ENCODE data around the gene SPRTN. TPM values are rescaled to one million over a fixed set of nuclear protein-coding genes. Genes with fewer than 3 reads are reported as not detected.

Gene SPRTN
- total RNA-seq, result 10.6 and 17.1 TPM in 2 replicates

DNA sequence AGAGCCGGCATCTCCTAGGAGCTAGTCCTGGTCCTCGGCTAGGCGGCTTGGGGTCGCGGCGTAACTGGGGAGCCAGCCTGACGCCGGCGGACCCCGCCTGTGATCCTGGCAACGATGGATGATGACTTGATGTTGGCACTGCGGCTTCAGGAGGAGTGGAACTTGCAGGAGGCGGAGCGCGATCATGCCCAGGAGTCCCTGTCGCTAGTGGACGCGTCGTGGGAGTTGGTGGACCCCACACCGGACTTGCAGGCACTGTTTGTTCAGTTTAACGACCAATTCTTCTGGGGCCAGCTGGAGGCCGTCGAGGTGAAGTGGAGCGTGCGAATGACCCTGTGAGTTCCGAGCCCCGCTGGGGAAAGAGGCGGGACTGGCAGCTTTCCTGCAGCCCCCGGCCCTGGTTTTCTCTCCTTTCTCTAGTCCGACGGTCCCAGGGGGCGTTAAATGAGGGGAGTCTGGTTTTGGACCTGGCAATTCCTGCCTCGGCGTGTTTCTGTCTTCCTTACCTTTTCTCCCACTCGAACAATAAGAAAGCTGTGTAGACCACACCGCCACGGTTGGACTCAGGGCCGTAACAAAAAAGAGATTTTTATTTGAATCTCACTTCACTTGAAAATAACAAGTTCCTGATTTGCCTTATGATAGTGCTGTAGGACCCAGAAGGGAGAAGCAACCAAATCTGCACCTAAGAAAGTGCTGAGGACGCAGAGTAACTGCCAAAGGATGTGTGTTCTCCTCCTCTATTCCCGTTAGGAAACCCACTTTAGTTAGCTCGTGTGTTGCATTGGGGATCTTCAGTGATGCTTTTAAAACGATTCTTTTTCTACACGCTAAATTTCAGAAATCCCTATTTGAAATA, at the start of gene SPRTN:
SPRTN (plus strand) TSS at position 24 of the 859 bp plus-strand sequence; CDS start at position 115, 91 bp downstream.
- no peaks in the 10 kb centered on the region for H3K27me3 ChIP-seq (ENCODE audit: control insufficient read depth, insufficient read depth, low read length)

DNA sequence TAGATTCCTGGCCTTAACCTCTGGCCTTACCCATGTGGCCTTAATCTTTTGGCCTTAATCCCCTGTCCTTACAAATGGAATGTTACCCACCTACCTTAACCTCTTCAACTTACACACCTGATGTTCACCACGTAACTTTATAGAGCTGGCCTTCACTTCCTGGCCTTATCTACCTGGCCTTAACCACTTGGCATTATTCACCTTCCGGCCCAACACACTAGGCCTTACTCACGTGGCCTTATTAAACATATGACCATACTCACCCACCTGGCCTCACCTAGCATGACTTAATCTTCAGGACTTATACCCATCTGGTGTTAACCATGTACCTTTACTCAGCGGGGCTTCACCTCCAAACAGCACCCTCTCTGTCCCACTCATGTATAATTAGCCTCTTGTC, 42.2 kb upstream of the SPRTN start:
- H3K27me3 ChIP-seq (ENCODE audit: control insufficient read depth, insufficient read depth, low read length), result no peaks in the 10 kb centered on the region
- no peak overlapping the region for H3K4me3 ChIP-seq (ENCODE audit: low read depth, low read length)
- H3K36me3 ChIP-seq (ENCODE audit: control insufficient read depth, insufficient read depth, low read length), result no peaks in the 10 kb centered on the region
- TF ChIP-seq, protein P1, sequence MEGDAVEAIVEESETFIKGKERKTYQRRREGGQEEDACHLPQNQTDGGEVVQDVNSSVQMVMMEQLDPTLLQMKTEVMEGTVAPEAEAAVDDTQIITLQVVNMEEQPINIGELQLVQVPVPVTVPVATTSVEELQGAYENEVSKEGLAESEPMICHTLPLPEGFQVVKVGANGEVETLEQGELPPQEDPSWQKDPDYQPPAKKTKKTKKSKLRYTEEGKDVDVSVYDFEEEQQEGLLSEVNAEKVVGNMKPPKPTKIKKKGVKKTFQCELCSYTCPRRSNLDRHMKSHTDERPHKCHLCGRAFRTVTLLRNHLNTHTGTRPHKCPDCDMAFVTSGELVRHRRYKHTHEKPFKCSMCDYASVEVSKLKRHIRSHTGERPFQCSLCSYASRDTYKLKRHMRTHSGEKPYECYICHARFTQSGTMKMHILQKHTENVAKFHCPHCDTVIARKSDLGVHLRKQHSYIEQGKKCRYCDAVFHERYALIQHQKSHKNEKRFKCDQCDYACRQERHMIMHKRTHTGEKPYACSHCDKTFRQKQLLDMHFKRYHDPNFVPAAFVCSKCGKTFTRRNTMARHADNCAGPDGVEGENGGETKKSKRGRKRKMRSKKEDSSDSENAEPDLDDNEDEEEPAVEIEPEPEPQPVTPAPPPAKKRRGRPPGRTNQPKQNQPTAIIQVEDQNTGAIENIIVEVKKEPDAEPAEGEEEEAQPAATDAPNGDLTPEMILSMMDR (IDR thresholded peaks at IDR 0.05; ENCODE audit: insufficient read depth, low read length, poor library complexity, severe bottlenecking), result no peak
- DNase-seq (ENCODE audit: low read depth), result no peak

More for the DNA sequence above, at the start of gene SPRTN:
- TF ChIP-seq, protein P1 (IDR thresholded peaks at IDR 0.05; ENCODE audit: insufficient read depth, low read length, poor library complexity, severe bottlenecking), result no peak
- Histone ChIP-seq H3K36me3 (ENCODE audit: control insufficient read depth, insufficient read depth, low read length) (no peaks in the 10 kb centered on the region), H3K4me3 (ENCODE audit: low read depth, low read length) (peak within 1 kb of the TSS; percentile 93)
- no peak for DNase-seq (ENCODE audit: low read depth)

DNA sequence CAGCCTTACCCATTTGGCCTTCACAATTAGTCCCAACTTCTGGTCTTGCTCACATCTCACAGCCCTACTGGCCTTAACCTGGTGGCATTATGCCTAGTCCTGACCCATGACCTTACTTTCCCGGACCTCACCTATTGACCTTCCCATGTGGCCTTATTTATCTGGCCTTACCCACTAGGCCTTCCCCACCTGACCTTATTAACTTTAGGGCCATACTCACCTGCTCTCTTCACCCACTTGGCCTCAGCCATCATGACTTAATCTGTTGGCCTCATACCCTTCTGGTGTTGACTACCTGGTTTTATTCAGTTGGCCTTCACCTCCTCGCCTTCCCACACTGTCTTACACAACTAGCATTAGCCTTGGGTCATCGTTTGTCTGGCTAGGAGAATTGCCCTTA, 36.1 kb upstream of the SPRTN start:
- no peaks in the 10 kb centered on the region for H3K36me3 ChIP-seq (ENCODE audit: control insufficient read depth, insufficient read depth, low read length)
- H3K4me3 ChIP-seq (ENCODE audit: low read depth, low read length), result no peak overlapping the region
- TF ChIP-seq, protein P1 (IDR thresholded peaks at IDR 0.05; ENCODE audit: insufficient read depth, low read length, poor library complexity, severe bottlenecking), result no peak
- H3K27me3 ChIP-seq (ENCODE audit: control insufficient read depth, insufficient read depth, low read length), result no peaks in the 10 kb centered on the region
- no peak for DNase-seq (ENCODE audit: low read depth)

- H3K4me3 ChIP-seq (ENCODE audit: low read depth, low read length), result no peak overlapping the region
- no peak for DNase-seq (ENCODE audit: low read depth)
- TF ChIP-seq, protein P1 (IDR thresholded peaks at IDR 0.05; ENCODE audit: insufficient read depth, low read length, poor library complexity, severe bottlenecking), result no peak
Measured at GRCh38 chr1:231310391-231310934, 27.6 kb upstream of the SPRTN start.

GRCh38 chr1:231311720-231312431, 26.2 kb upstream of the SPRTN start:
- TF ChIP-seq, protein P1 (IDR thresholded peaks at IDR 0.05; ENCODE audit: insufficient read depth, low read length, poor library complexity, severe bottlenecking), result no peak
- no peak overlapping the region for H3K4me3 ChIP-seq (ENCODE audit: low read depth, low read length)
- no peaks in the 10 kb centered on the region for H3K36me3 ChIP-seq (ENCODE audit: control insufficient read depth, insufficient read depth, low read length)
- no peak for DNase-seq (ENCODE audit: low read depth)
- H3K27me3 ChIP-seq (ENCODE audit: control insufficient read depth, insufficient read depth, low read length), result no peaks in the 10 kb centered on the region

More at GRCh38 chr1:231310391-231310934, 27.6 kb upstream of the SPRTN start:
- Histone ChIP-seq H3K27me3 (ENCODE audit: control insufficient read depth, insufficient read depth, low read length) (no peaks in the 10 kb centered on the region), H3K36me3 (ENCODE audit: control insufficient read depth, insufficient read depth, low read length) (no peaks in the 10 kb centered on the region)
